Activated naive CD8-positive, alpha-beta T cell (primary cell): ENCODE measurements around the gene LMBRD2.
"Not testable (repeated sequence)": the region's sequence is repeated elsewhere in the genome, so short reads cannot be mapped to it uniquely, and the experiment has no call there.

ENCODE experiments used
- H3K27ac Mint-ChIP-seq: one replicate; pipeline ENCODE4 v1.8.0; 2021; ENCODE audit warnings: mixed read lengths
- H3K27me3 Mint-ChIP-seq: one replicate; pipeline ENCODE4 v1.8.0; 2021; ENCODE audit warnings: mixed read lengths
- H3K36me3 Mint-ChIP-seq: one replicate; pipeline ENCODE4 v1.8.0; 2021; ENCODE audit warnings: mixed read lengths
- H3K4me1 Mint-ChIP-seq: one replicate; pipeline ENCODE4 v1.8.0; 2021; ENCODE audit warnings: low read depth, mixed read lengths
- H3K4me3 Mint-ChIP-seq: one replicate; pipeline ENCODE4 v1.8.0; 2021; ENCODE audit warnings: mild to moderate bottlenecking, mixed read lengths
- H3K9me3 Mint-ChIP-seq: one replicate; pipeline ENCODE4 v1.8.0; 2021; ENCODE audit warnings: low read depth, mixed read lengths

LMBRD2 gene

DNA sequence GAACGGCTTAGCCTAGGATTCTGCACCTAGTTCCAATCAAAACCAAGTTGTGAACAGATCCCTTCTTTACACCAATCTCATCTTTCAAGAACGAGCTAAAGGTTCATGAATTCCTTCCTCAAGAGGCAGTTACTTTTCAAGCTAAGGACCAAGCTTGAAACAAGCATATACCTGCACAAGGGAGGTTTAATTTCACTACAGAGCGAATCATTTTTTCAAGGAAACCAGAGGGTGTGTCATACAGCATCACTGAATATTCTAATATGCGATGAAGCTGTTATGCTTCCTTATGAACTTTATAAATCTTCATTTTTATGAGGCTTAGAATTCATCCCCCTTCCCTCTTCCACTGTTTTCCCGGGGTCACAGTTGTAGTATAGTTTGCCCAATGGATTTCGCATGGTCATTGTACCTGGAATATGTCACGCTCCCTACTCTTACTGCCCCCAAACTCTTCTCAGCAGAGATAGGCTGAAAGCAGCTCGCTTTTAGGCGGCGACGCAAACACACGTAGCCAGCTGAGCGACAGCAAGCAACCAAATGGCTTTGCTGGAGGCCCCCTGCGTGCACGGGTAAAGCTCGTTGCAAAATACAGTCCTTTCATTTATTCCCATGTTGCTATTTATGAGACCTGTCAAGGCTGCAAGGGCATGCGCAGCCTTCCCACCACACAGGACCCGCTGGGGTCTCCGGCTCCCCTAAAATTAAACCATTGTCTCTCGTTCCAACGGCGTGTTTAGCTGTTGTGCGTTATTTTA, 832 bp downstream of the LMBRD2 start:
- peaks cover 16% of the 10 kb centered on the region for H3K36me3 Mint-ChIP-seq
- no peaks in the 10 kb centered on the region for H3K9me3 Mint-ChIP-seq
- peak overlapping the region; percentile 92 for H3K27ac Mint-ChIP-seq
- peak overlapping the region; percentile 98 for H3K4me3 Mint-ChIP-seq
- peaks cover 58% of the 10 kb centered on the region for H3K4me1 Mint-ChIP-seq
- no peaks in the 10 kb centered on the region for H3K27me3 Mint-ChIP-seq

DNA sequence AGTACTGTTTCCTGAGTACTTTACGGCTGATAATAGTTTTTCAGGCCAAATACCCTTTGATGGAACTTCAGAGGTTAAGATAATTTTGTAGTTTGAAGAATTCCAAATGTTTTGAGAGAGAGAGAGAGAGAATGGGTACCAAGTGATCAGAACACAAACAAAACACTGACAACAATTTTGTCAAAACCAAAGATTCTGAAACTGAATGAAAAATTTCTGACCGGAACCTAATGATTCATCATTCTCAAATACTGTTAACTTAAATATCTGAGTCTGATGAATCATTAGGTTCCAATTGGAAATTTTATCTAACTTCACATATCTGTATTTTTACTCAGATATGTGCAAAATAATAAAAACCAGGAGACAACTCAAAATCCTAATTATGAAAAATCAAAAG, 4.0 kb downstream of the LMBRD2 start:
- no peaks in the 10 kb centered on the region for H3K27me3 Mint-ChIP-seq
- peaks cover 42% of the 10 kb centered on the region for H3K4me1 Mint-ChIP-seq
- no peaks in the 10 kb centered on the region for H3K9me3 Mint-ChIP-seq
- no peak overlapping the region for H3K27ac Mint-ChIP-seq
- peak overlapping the region; percentile 36 for H3K4me3 Mint-ChIP-seq
- H3K36me3 Mint-ChIP-seq: peaks cover 3% of the 10 kb centered on the region

DNA sequence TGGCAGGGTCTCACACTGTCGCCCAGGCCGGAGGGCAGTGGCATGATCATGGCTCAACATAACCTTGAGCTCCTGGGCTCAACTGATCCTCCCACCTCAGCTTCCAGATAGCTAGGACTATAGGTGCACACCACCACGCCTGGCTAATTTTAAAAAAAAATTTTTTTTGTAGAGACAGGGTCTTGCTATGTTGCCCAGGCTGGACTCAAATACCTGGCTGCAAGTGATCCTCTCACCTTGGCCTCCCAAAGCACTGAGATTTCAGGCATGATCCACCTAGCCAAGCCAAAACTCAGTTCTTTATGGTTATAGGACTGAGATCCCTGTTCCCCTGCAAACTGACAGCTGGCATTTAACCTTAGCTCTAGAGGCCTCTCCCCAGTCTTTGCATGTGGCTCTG, 5.3 kb downstream of the LMBRD2 start:
- Mint-ChIP-seq H3K9me3 (no peaks in the 10 kb centered on the region), H3K27ac (no peak overlapping the region), H3K27me3 (no peaks in the 10 kb centered on the region), H3K4me1 (peaks cover 37% of the 10 kb centered on the region), H3K36me3 (peaks cover 3% of the 10 kb centered on the region), H3K4me3 (no peak overlapping the region)

DNA sequence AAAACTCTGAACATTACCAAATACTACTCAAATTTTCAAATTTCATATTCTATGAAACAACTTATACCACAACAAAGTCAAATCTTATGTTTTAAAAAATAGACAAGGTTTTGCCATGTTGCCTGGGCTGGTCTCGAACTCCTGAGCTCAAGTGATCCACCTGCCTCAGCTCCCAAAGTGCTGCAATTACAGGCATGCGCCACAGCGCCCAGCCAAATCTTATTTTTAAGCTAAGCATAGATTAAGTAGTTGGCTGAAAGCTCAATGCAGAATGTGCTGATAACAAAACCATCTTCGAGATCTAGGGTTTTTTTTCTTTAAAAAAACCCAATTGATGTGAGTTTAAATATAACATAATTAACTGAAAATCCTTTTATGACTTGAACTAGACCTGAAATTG, 6.4 kb downstream of the LMBRD2 start:
- no peak overlapping the region for H3K27ac Mint-ChIP-seq
- H3K9me3 Mint-ChIP-seq: no peaks in the 10 kb centered on the region
- H3K4me3 Mint-ChIP-seq: no peak overlapping the region
- peaks cover 31% of the 10 kb centered on the region for H3K4me1 Mint-ChIP-seq
- H3K27me3 Mint-ChIP-seq: no peaks in the 10 kb centered on the region
- H3K36me3 Mint-ChIP-seq: peaks cover 10% of the 10 kb centered on the region

DNA sequence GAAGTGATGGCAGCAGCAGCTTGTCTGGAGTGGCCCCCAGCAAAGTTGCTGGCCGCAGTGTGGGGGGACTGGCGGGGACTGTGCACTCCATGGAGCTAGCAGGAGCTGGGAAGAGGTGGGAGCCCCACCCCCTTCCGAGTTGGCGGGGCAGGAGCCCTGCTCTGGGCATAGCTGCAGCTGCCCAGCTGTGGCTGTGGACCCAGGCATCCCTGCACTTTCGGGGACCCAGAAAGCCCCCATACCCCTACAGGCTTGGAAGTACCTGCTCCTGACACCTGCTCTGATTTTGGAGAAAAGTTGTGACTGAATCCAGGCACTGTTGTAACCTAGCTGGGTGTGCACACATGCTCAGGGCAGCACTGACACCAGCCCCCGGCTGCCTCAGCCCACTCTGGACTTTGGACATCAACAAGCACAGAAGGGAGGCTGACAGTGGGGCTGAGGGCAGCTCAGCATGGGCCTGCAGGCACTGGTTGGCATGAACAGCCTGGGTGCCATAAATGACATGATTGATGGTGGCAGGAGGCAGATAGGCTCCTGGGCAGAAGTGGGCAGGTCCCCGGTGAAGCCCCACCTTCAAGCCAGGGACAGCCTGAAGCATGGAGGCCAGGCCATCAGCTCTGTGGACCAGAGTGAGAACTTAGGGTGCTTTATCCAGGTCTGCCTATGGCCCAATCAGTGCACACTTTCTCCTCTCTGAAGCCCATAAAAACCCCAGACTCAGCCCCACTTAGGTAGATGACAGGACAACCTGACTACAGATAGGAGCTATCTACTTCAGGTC, 12.6 kb downstream of the LMBRD2 start:
- no peaks in the 10 kb centered on the region for H3K9me3 Mint-ChIP-seq
- H3K4me1 Mint-ChIP-seq: no peaks in the 10 kb centered on the region
- H3K27me3 Mint-ChIP-seq: no peaks in the 10 kb centered on the region
- H3K4me3 Mint-ChIP-seq: no peak overlapping the region
- H3K36me3 Mint-ChIP-seq: peaks cover 25% of the 10 kb centered on the region
- no peak overlapping the region for H3K27ac Mint-ChIP-seq

DNA sequence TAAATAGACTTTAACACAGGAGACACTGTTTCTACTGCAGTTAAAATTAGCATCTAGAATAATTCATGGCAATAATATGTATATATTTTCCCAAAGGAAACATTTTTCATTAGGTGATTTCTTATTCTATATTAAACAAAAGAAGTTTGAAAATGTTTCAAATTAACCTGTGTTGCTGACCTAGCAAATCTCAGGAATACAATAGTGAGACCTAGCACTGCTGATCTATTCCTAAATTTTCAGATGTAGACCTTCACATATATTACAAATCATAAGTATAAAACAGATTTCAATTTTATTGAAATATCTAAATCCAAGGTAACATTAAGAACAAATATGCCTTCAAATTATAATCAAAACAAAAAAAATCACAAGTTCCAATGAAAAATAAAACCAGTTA, 15.1 kb downstream of the LMBRD2 start:
- Mint-ChIP-seq H3K4me3 (no peak overlapping the region), H3K9me3 (no peaks in the 10 kb centered on the region), H3K27ac (no peak overlapping the region), H3K4me1 (peaks cover 7% of the 10 kb centered on the region), H3K36me3 (peaks cover 39% of the 10 kb centered on the region), H3K27me3 (no peaks in the 10 kb centered on the region)

DNA sequence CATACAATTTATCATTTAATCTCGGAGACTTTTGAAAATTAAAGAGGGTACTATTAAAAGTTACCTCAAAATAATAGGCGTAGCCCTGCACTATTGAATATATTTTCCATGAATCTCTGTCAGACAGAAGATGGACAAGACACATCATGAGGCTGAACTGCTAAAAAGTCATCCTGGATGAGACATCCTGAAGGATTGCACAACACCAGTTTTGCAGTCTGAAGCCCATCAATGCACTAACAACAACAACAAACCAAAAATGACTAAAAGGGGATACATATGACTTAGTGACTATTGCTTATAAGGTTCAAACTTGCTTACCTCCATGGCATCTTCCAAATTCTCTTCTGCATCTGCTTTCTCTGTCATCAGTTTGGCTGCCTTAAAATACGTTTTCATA, 15.7 kb downstream of the LMBRD2 start:
- Mint-ChIP-seq H3K36me3 (peaks cover 42% of the 10 kb centered on the region), H3K4me1 (peaks cover 10% of the 10 kb centered on the region), H3K27ac (no peak overlapping the region), H3K9me3 (no peaks in the 10 kb centered on the region), H3K4me3 (no peak overlapping the region), H3K27me3 (no peaks in the 10 kb centered on the region)

DNA sequence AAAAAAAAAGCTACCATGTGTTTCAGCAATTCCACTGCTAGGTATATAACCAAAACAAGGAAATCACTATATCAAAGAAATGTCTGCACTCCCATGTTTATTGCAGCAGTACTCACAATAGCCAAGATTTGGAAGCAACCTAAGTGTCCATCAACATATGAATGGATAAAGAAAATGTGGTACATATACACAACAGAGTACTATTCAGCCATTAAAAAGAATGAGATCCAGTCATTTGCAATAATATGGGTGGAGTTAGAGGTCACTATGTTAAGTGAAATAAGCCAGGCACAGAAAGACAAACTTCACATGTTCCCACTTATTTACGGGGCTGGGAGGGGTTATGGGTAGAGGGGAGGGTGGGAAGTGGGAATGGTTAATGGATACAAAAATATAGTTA, 18.7 kb downstream of the LMBRD2 start:
- H3K27me3 Mint-ChIP-seq, H3K4me3 Mint-ChIP-seq, H3K27ac Mint-ChIP-seq, H3K9me3 Mint-ChIP-seq: not testable (repeated sequence)
- H3K36me3 Mint-ChIP-seq: peaks cover 52% of the 10 kb centered on the region
- H3K4me1 Mint-ChIP-seq: peaks cover 14% of the 10 kb centered on the region

DNA sequence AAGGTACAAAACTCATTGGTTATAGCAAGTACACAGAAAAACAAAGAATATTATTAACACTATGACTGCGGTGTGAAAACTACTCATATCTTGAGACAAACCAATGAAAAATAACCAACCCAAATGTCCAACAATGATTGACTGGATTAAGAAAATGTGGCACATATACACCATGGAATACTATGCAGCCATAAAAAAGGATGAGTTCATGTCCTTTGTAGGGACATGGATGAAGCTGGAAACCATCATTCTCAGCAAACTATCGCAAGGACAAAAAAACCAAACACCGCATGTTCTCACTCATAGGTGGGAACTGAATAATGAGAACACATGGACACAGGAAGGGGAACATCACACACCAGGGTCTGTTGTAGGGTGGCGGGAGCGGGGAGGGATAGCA, 22.0 kb downstream of the LMBRD2 start:
- Mint-ChIP-seq H3K36me3 (peaks cover 51% of the 10 kb centered on the region), H3K4me1 (peaks cover 26% of the 10 kb centered on the region)
- not testable (repeated sequence) for H3K4me3 Mint-ChIP-seq, H3K27me3 Mint-ChIP-seq, H3K27ac Mint-ChIP-seq, H3K9me3 Mint-ChIP-seq

DNA sequence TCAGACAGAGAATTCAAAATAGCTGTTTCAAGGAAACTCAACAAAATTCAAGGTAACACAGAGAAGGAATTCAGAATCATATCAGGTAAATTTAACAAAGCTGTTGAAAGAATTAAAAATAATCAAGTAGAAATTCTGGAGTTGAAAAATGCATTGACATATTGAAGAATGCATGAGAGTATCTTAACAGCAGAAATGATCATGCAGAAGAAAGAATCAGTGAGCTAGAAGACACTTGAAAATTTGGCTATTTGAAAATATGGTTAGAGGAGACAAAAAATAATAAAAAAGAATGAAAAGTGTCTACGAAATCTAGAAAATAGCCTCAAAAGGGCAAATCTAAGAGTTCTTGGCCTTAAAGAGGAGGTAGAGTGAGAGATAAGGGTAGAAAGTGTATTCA, 22.9 kb downstream of the LMBRD2 start:
- Mint-ChIP-seq H3K4me3 (no peak overlapping the region), H3K27ac (no peak overlapping the region), H3K27me3 (no peaks in the 10 kb centered on the region), H3K4me1 (peaks cover 26% of the 10 kb centered on the region), H3K9me3 (peaks cover 7% of the 10 kb centered on the region), H3K36me3 (peaks cover 47% of the 10 kb centered on the region)

DNA sequence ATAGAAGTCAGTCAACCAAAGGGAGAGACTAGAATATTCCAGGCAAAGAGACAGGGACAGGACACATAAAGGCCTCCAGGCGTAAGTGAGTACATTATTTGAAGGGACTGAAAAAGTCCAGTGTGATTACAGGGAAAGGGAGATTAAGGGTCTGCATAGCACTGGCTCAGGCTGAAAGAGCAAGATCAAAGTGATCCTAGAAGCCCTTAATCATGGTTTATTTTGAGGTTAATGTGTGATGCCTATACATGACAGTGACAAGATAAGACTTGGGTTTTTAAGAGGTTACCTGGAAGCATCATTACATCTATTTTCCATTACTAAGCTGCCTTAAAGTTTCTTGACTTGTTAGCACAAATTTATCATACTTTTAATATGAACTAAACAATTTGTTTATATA, 25.8 kb downstream of the LMBRD2 start:
- Mint-ChIP-seq H3K27ac (no peak overlapping the region), H3K36me3 (peaks cover 38% of the 10 kb centered on the region), H3K27me3 (no peaks in the 10 kb centered on the region), H3K4me3 (no peak overlapping the region), H3K4me1 (peaks cover 17% of the 10 kb centered on the region), H3K9me3 (peaks cover 7% of the 10 kb centered on the region)

DNA sequence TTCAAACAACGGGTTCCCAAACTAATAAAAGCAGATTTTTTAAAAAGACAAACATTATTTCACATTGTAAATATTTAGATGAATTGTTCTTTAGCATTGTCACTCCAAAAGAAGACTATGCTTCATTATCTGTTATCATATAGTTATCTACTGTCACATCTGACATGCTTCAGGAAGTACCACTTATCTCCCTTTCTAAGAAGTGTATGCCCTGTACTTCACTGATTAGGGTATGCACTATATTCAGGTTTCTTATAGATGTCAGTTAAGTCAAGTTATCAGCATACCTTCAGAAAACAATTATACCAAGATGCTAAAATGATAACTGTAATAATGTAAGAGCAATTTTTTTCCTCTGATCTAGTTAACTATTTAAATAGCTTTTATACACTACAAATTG, 40.4 kb downstream of the LMBRD2 start:
- no peaks in the 10 kb centered on the region for H3K27me3 Mint-ChIP-seq
- H3K27ac Mint-ChIP-seq: no peak overlapping the region
- H3K36me3 Mint-ChIP-seq: peaks cover 25% of the 10 kb centered on the region
- no peaks in the 10 kb centered on the region for H3K9me3 Mint-ChIP-seq
- no peaks in the 10 kb centered on the region for H3K4me1 Mint-ChIP-seq
- no peak overlapping the region for H3K4me3 Mint-ChIP-seq

DNA sequence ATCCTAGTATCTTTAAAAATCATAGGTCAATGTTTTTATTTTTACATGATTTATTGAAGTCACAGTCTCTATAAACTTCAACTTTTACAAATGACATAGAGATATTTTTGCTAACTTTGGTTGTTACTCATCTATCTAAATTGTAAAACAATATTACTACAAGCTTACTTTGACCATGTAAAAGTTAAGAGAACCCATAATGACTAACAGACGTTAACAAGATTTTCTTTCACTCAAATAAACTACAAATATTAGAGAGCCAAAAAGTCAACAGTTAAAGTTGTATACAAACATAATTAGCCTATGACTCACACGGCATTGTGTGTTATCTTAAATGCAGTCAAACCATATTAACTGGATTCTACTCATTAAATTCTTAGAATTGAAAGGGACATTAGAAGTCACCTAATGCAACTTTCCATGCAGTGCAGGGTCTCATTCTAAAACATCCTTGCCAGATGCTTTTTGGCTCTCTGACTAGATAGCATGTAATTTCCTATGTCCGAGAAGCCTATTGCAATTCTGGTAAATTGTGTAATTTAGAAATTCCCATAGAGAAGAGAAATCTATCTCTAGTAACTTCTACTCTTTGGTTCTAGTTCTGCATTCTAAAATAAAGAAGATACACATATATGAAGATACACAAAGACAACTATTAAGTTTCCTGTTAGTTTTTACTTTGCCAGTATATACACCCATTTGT, 42.8 kb downstream of the LMBRD2 start:
- Mint-ChIP-seq H3K4me1 (no peaks in the 10 kb centered on the region), H3K27me3 (no peaks in the 10 kb centered on the region), H3K36me3 (peaks cover 29% of the 10 kb centered on the region), H3K4me3 (no peak overlapping the region), H3K9me3 (no peaks in the 10 kb centered on the region), H3K27ac (no peak overlapping the region)

DNA sequence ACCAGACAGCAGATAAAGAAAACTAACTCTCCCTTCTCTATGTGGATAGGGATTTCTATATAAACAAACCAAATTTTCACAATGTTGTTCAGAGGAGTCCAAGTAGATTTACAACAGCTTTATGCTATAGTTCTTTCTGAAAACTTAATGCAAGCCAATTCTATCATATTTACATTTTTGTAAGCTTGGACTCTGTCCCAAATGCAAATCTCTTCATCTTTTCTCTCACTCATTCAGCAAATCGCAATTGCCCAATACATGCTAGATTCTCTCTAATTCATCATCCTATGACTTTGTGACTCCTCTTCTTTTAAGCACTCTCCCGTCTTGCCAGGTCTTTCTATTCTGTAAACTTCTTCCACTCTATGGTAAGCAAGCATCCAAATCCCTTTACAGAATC, 45.9 kb downstream of the LMBRD2 start:
- H3K36me3 Mint-ChIP-seq: peaks cover 30% of the 10 kb centered on the region
- H3K9me3 Mint-ChIP-seq: no peaks in the 10 kb centered on the region
- H3K27ac Mint-ChIP-seq: no peak overlapping the region
- H3K27me3 Mint-ChIP-seq: no peaks in the 10 kb centered on the region
- H3K4me3 Mint-ChIP-seq: no peak overlapping the region
- no peaks in the 10 kb centered on the region for H3K4me1 Mint-ChIP-seq

DNA sequence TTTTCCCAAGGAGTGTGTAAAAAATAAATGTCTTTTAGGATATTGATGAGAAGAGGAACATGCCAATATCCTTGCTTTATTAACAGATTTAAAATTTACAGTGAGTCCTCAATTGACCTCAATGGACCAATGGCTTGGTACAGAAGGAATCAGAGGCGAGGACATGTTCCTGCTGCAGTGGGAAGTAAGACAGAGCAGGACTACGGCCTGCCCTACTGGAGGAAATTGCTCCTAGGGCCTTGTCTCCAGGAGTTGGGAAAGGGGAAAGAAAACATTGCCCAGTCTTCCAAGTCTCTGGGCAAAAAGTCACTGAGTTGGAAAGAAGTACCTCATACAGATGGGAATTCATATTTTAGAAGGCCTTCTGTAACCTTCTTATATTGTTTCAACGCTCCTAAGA, 51.9 kb downstream of the LMBRD2 start:
- Mint-ChIP-seq H3K4me1 (no peaks in the 10 kb centered on the region), H3K27me3 (no peaks in the 10 kb centered on the region), H3K4me3 (no peak overlapping the region), H3K36me3 (peaks cover 12% of the 10 kb centered on the region), H3K9me3 (no peaks in the 10 kb centered on the region), H3K27ac (no peak overlapping the region)
